Measurements from ENCODE around the gene SRSF8.

GRCh38 chr11:95068549-95068948 is 1.8 kb downstream of the SRSF8 start:
- no peak for TF ChIP-seq SUZ12 (IDR thresholded peaks at IDR 0.05)
- no peak for TF ChIP-seq SP1 (IDR thresholded peaks at IDR 0.05)
- TF ChIP-seq LEF1 (IDR thresholded peaks at IDR 0.05; ENCODE audit: borderline replicate concordance), result no peak
- no peak for TF ChIP-seq ARNT (IDR thresholded peaks at IDR 0.05)
- peak; percentile 72; the same call in 1 of the 2 replicates for TF ChIP-seq FOXK2 (IDR thresholded peaks at IDR 0.05)
- TF ChIP-seq ZNF384 (IDR thresholded peaks at IDR 0.05), result no peak
- TF ChIP-seq NFRKB (IDR thresholded peaks at IDR 0.05), result no peak
- TF ChIP-seq TARDBP (IDR thresholded peaks at IDR 0.05), result no peak
- no peak for TF ChIP-seq FOXM1 (IDR thresholded peaks at IDR 0.05; ENCODE audit: borderline replicate concordance)

All from HEK293T (cell line).